Epidermal melanocyte (primary cell): ENCODE results near the gene LDLRAD2.

ENCODE experiments used
- DNase-seq: peaks from one replicate; pipeline ENCODE4 v3.0.0; 2011; ENCODE audit warnings: low spot score; ENCODE audit not compliant: insufficient read length

LDLRAD2 gene

GRCh38 chr1:21860971-21861370 lies 48.9 kb downstream of the LDLRAD2 start:
- DNase-seq = no peak

GRCh38 chr1:21861602-21862429 lies 49.8 kb downstream of the LDLRAD2 start:
- no peak for DNase-seq

- no peak for DNase-seq
Measured at GRCh38 chr1:21863981-21864380, 51.9 kb downstream of the LDLRAD2 start.

GRCh38 chr1:21864730-21865129 lies 52.7 kb downstream of the LDLRAD2 start:
- no peak for DNase-seq

GRCh38 chr1:21865609-21865942 lies 53.5 kb downstream of the LDLRAD2 start:
- no peak for DNase-seq

- no peak for DNase-seq
Measured at GRCh38 chr1:21865943-21866706, 54.1 kb downstream of the LDLRAD2 start.

- no peak for DNase-seq
Measured at GRCh38 chr1:21866707-21867043, 54.6 kb downstream of the LDLRAD2 start.

GRCh38 chr1:21867451-21867996 lies 55.5 kb downstream of the LDLRAD2 start:
- no peak for DNase-seq

- DNase-seq = no peak
Measured at GRCh38 chr1:21868482-21868881, 56.4 kb downstream of the LDLRAD2 start.

GRCh38 chr1:21868941-21869454 lies 56.9 kb downstream of the LDLRAD2 start:
- no peak for DNase-seq

GRCh38 chr1:21869620-21870121 lies 57.6 kb downstream of the LDLRAD2 start:
- DNase-seq = peak; percentile 99

GRCh38 chr1:21870611-21871010 lies 58.5 kb downstream of the LDLRAD2 start:
- DNase-seq = no peak

- no peak for DNase-seq
Measured at GRCh38 chr1:21871943-21872342, 59.9 kb downstream of the LDLRAD2 start.

GRCh38 chr1:21872445-21873079 lies 60.5 kb downstream of the LDLRAD2 start:
- DNase-seq = no peak

GRCh38 chr1:21873174-21873573 lies 61.1 kb downstream of the LDLRAD2 start:
- DNase-seq = no peak

GRCh38 chr1:21873761-21874160 lies 61.7 kb downstream of the LDLRAD2 start:
- no peak for DNase-seq

GRCh38 chr1:21874328-21874727 lies 62.3 kb downstream of the LDLRAD2 start:
- DNase-seq = no peak
